GM23248 (cell line): ENCODE measurements around the gene DNAH2.

Experiments used
- EZH2 ChIP-seq: fragments of 200-600 bp; sonication (generic); IDR thresholded peaks from 2 replicates; pipeline ENCODE4 v1.6.1; 2018; ENCODE audit warnings: antibody characterized with exemption, mild to moderate bottlenecking; ENCODE audit not compliant: insufficient read depth, poor library complexity, severe bottlenecking
- EZH2phosphoT487 ChIP-seq: fragments of 200-600 bp; sonication (generic); IDR thresholded peaks from 2 replicates; pipeline ENCODE4 v1.6.1; 2018; ENCODE audit warnings: antibody characterized with exemption, moderate library complexity, mild to moderate bottlenecking, low read depth; ENCODE audit not compliant: insufficient read depth

DNA sequence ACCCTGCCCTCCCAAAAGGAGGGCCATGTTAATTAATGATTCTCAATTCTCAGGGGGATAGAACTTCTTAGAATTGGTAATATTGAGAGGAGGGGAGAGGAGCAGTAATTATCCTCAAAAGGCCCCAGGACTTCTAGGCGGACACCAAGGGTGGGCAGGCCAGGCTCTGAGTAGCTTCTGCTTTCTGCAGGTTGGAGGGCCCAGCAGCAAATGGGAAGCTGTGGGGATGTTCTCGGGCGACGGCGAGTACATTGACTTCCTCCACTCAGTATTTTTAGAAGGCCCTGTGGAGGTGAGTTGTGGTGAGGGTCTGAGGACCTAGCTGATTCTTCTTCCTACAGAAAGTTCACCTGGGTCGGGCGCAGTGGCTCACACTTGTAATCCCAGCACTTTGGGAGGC, 57.5 kb downstream of the DNAH2 start:
- TF ChIP-seq EZH2 = no peak
- TF ChIP-seq EZH2phosphoT487 = no peak
